Activated CD4-positive, alpha-beta memory T cell treated with anti-CD3 and anti-CD28 coated beads, Interleukin-2, amount 10 ng/mL, durations not matched to agents 7 days and 5 days (primary cell): ENCODE results near the gene CENPO. TPM values are rescaled to one million over a fixed set of nuclear protein-coding genes. Genes with fewer than 3 reads are reported as not detected.

Experiments used
- CTCF ChIA-PET: fragments of 350-600 bp; sonication (Branson Sonifier 250); formaldehyde crosslinking; loops from one replicate; lab custom pipeline; 2021; ENCODE audit warnings: antibody characterized with exemption, inconsistent platforms; lab: Charles Lee
- POLR2A ChIA-PET: fragments of 350-600 bp; sonication (Branson Sonifier 250); formaldehyde crosslinking; loops from one replicate; lab custom pipeline; 2021; ENCODE audit warnings: antibody characterized with exemption; lab: Charles Lee
- DNase-seq: peaks from one replicate; pipeline ENCODE4 v3.0.0-alpha.2; 2020
- H3K27ac Mint-ChIP-seq: one replicate; pipeline ENCODE4 v1.8.0; 2021; ENCODE audit warnings: mild to moderate bottlenecking, mixed read lengths
- H3K27me3 Mint-ChIP-seq: one replicate; pipeline ENCODE4 v1.8.0; 2021; ENCODE audit warnings: mixed read lengths
- H3K36me3 Mint-ChIP-seq: one replicate; pipeline ENCODE4 v1.8.0; 2021; ENCODE audit warnings: low read depth, mixed read lengths
- H3K4me1 Mint-ChIP-seq: one replicate; pipeline ENCODE4 v1.8.0; 2021; ENCODE audit warnings: mixed read lengths
- H3K4me3 Mint-ChIP-seq: one replicate; pipeline ENCODE4 v1.8.0; 2021; ENCODE audit warnings: mild to moderate bottlenecking, mixed read lengths
- H3K9me3 Mint-ChIP-seq: one replicate; pipeline ENCODE4 v1.8.0; 2021; ENCODE audit warnings: mixed read lengths
- total RNA-seq, 2 experiments: library from RNA; stranded (reverse); gene quantifications; one replicate each; pipeline ENCODE4 v1.2.3, GENCODE V29; 2021

The CENPO gene
- total RNA-seq, 2 experiments from 2014 or later: 40.3 to 42.9 TPM

DNA sequence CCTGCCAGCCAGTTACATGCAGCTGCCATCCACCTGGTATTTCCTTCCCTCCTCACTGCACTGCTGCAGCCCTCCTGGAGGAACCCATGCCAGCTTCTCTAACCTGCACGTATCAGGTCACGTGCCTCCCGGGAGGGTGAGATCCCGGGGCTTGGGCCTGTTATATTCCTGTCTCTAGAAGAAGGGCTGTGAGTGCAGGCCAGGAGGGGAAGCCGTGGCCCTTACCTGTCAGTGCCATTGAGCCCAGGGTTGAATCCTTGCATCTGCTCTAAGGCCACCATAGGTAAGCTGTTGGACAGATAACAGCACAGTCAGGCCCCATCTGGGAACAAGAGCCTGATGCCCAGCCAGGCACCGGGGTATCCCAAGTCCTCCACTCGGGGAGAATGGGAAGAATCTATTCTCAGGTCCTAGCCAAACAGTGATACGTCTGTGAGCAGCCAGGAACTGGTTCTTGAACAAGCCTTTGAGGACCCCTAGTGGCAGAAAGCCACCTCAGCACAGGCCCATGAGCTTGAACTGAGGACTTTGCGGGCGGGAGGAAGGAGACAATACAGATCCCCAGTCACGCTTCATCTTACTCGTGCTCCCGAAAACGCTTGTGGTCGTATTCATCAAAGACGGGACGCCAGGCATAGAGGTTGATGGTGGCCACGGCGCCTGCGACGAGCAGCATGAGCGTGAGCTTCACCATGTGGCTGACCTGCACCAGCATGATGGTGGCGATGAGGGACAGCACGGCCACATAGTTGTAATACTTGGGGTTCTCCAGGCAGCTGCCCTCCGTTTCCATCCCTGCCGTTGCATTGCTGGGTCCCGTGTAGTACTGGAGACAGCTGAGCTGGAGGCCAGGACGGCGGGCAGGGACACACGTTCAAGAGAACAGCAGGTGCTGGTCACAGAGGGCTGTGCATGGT is 34.4 kb downstream of the CENPO start:
- Mint-ChIP-seq H3K36me3 (peaks cover 41% of the 10 kb centered on the region), H3K27me3 (no peaks in the 10 kb centered on the region), H3K4me1 (peaks cover 23% of the 10 kb centered on the region), H3K27ac (peak overlapping the region; percentile 41), H3K9me3 (no peaks in the 10 kb centered on the region), H3K4me3 (no peak overlapping the region)
- ChIA-PET CTCF (interaction anchor here (0.7 to 4.8 kb wide), 16 partner anchors 9 to 418 kb away, joined by 3 to 54 read pairs (median 4); partner anchors contain the start of genes CENPO and PTRHD1), POLR2A (interaction anchor here (1.2 to 1.6 kb wide), 2 partner anchors 35 to 417 kb away, joined by 5 to 10 read pairs; partner anchors contain the start of genes CENPO and PTRHD1)
- peak; percentile 81 for DNase-seq

DNA sequence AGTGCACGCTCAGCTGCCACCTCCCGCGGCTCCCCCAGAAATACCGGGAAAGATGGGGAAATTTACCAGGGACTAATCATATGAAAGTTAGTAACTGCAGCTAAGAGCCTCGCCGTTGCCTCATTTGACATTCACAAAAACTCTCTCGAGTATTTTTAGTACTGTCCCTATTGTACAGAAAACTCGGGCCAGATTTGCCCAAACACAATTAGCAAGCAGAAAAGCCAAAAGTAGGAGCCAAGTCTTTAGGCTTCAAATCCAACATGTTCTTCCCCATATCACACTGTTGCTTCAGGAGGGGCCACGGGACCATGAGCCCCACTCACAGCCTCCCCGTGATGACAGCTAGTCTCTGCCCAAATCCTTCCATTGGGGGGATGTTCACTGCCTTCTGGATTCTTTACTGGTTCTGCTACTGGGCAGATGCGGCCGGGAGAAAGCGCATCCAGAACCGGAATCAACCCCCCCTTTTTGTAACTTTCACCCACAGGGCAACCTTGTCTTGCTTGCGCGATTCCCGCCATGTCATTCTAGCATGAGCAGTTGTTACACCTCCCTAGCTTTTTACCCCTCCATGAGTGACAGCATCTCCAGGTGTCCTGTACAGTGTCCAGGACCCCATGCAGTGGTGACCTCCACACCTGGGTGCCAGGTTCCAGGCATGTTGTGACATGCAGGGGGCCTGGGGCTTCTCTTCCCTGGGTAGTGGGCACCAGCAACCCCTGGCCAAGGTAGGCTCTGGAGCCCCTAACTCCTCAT is 35.2 kb downstream of the CENPO start:
- H3K4me1 Mint-ChIP-seq: peaks cover 23% of the 10 kb centered on the region
- H3K36me3 Mint-ChIP-seq: peaks cover 37% of the 10 kb centered on the region
- ChIA-PET CTCF (interaction anchor here (0.6 to 4.8 kb wide), 16 partner anchors 9 to 650 kb away, joined by 3 to 54 read pairs (median 4); partner anchors contain the start of genes CENPO and PTRHD1), POLR2A (interaction anchor here (1.2 to 1.6 kb wide), 2 partner anchors 36 to 418 kb away, joined by 5 to 10 read pairs; partner anchors contain the start of genes CENPO and PTRHD1)
- H3K27me3 Mint-ChIP-seq: no peaks in the 10 kb centered on the region
- no peaks in the 10 kb centered on the region for H3K9me3 Mint-ChIP-seq
- no peak overlapping the region for H3K27ac Mint-ChIP-seq
- no peak overlapping the region for H3K4me3 Mint-ChIP-seq
- DNase-seq: no peak

DNA sequence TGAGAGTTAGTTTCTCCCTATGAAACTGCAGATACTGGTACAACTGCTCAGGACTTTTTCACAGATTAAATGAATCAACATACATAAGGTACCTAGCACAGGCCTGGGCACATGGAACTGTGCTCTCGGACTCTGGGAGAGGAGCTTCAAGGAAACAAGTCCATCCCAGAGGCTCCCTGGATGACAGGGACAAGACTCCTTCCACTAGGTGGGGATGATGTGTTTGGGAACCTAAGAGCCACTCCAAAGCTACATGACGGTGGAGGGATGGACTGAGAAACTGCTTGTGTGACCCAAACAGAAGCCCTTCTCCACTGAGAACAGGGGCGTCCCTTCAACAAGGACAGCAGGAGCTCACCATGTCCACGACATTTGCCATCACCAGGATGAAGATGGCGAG is 37.1 kb downstream of the CENPO start:
- no peak overlapping the region for H3K27ac Mint-ChIP-seq
- no peak for DNase-seq
- ChIA-PET POLR2A (interaction anchor here (1.2 kb wide), 1 partner anchor 62 kb away, joined by 3 read pairs; no protein-coding TSS in a partner anchor), CTCF (interaction anchor here (0.7 to 1.2 kb wide), 3 partner anchors 217 to 513 kb away, joined by 3 to 5 read pairs (median 4); no protein-coding TSS in a partner anchor)
- no peak overlapping the region for H3K4me3 Mint-ChIP-seq
- peaks cover 22% of the 10 kb centered on the region for H3K4me1 Mint-ChIP-seq
- no peaks in the 10 kb centered on the region for H3K27me3 Mint-ChIP-seq
- H3K36me3 Mint-ChIP-seq: peaks cover 25% of the 10 kb centered on the region
- no peaks in the 10 kb centered on the region for H3K9me3 Mint-ChIP-seq

DNA sequence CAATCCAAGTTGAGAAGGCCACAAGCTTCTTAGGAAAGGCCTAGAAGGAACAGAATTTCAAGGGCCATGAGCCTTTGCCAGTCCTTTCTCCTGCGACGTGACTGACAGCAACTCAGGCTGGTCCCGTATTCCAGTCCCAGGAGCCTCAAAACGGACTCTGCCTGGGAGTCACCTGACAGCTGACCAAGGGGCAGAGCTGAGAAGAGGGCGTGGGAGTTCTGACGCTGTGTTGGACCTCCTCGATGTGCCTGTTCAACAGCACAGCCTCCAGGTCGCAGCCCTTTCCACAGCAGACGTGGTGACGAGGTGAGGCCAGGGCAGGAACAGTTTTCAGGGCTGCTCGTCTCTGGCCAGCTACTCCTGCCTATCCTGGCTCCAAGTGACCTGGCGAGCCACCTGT is 37.6 kb downstream of the CENPO start:
- ChIA-PET POLR2A (interaction anchor here (1.2 kb wide), 1 partner anchor 62 kb away, joined by 3 read pairs; no protein-coding TSS in a partner anchor), CTCF (interaction anchor here (0.7 to 1.1 kb wide), 3 partner anchors 408 to 513 kb away, joined by 3 to 5 read pairs (median 3); no protein-coding TSS in a partner anchor)
- Mint-ChIP-seq H3K9me3 (no peaks in the 10 kb centered on the region), H3K36me3 (peaks cover 23% of the 10 kb centered on the region), H3K27me3 (no peaks in the 10 kb centered on the region), H3K27ac (no peak overlapping the region), H3K4me1 (peaks cover 18% of the 10 kb centered on the region), H3K4me3 (no peak overlapping the region)
- no peak for DNase-seq

DNA sequence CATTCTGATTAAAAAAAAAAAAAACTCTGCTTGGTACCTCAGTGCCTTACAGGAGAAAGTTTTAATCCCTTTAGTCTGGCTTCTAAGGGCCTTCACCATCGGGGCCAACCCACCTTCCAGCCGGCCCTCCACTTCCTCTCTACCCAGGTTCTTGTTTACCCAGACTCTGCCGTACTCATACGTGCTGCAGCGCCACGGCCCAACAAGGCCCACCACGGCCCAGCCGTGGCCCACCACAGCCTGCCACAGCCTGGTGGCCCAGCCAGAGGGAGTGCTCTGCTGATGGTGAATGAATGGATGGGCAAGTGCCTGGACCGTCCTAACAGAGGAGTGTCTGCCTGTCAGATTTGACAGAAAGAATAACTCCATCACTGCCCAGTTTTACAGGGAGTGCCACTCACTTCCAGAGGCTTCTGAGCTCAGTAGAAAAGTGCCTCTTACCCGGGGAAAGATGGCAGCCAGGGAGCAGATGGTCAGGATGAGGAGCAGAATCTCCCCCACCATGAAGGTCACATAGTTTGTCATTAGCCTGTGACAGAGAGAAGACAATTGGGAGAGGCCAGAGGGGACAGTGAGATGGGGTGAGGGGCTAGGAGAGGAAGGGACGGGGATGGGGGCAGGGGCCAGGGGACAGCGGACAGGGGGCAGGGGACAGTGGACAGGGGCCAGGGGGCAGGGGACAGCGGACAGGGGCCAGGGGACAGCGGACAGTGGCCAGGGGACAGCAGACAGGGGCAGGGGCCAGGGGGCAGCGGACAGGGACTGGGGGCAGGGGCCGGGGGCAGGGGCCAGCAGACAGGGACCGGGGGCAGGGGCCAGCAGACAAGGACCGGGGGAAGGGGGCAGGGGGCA is 38.2 kb downstream of the CENPO start:
- ChIA-PET POLR2A (no interaction called here), CTCF (interaction anchor here (0.7 to 1.1 kb wide), 2 partner anchors 409 to 514 kb away, joined by 3 read pairs; no protein-coding TSS in a partner anchor)
- peaks cover 23% of the 10 kb centered on the region for H3K36me3 Mint-ChIP-seq
- no peaks in the 10 kb centered on the region for H3K9me3 Mint-ChIP-seq
- no peak for DNase-seq
- no peak overlapping the region for H3K4me3 Mint-ChIP-seq
- H3K4me1 Mint-ChIP-seq: peaks cover 11% of the 10 kb centered on the region
- no peaks in the 10 kb centered on the region for H3K27me3 Mint-ChIP-seq
- H3K27ac Mint-ChIP-seq: no peak overlapping the region

DNA sequence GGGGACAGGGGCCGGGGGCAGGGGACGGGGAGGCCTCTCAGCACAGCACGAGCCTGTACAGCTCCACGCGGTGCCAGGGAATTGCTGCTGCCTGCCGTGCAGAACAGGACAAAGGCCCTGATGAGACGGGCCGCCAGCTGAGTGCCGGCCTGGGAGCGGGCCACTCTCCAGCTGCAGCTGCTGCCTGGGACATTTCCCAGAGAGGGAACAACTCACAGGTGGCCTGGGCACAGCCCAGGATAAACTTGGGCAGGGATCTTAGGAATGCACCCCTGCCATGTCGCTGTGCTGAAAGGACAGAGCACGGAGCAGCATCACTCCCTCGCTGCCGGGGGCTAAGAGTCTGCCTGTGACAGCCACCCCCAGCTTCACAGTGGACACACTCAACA is 38.8 kb downstream of the CENPO start:
- CTCF ChIA-PET: interaction anchor here (1.1 kb wide), 1 partner anchor 409 kb away, joined by 3 read pairs; no protein-coding TSS in a partner anchor
- Mint-ChIP-seq H3K27me3 (no peaks in the 10 kb centered on the region), H3K9me3 (no peaks in the 10 kb centered on the region), H3K36me3 (peaks cover 22% of the 10 kb centered on the region), H3K4me1 (peaks cover 7% of the 10 kb centered on the region), H3K27ac (no peak overlapping the region), H3K4me3 (no peak overlapping the region)
- POLR2A ChIA-PET: no interaction called here
- no peak for DNase-seq

DNA sequence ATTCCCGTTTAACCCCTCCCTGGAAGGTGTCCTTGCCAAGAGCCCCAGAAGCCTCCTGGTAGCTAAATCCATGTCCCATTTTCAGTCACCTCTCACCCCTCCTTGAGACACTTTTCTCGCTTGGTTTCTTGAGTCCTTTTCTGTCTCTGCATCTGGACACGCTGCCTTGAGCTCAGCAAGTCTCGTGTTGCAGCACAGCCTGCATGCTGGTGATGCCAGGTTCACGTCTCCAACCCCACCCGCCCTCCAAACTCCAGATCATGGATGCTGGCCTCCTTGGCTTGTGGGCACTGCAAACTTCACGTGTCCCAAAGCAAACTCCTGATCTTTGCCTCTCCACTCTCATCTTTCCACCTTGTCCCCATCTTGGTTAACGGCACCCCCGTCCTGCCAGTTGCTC is 39.3 kb downstream of the CENPO start:
- peaks cover 22% of the 10 kb centered on the region for H3K36me3 Mint-ChIP-seq
- H3K27ac Mint-ChIP-seq: no peak overlapping the region
- H3K4me3 Mint-ChIP-seq: no peak overlapping the region
- no peak for DNase-seq
- peaks cover 3% of the 10 kb centered on the region for H3K4me1 Mint-ChIP-seq
- H3K9me3 Mint-ChIP-seq: no peaks in the 10 kb centered on the region
- H3K27me3 Mint-ChIP-seq: no peaks in the 10 kb centered on the region
- ChIA-PET POLR2A (no interaction called here), CTCF (no interaction called here)

DNA sequence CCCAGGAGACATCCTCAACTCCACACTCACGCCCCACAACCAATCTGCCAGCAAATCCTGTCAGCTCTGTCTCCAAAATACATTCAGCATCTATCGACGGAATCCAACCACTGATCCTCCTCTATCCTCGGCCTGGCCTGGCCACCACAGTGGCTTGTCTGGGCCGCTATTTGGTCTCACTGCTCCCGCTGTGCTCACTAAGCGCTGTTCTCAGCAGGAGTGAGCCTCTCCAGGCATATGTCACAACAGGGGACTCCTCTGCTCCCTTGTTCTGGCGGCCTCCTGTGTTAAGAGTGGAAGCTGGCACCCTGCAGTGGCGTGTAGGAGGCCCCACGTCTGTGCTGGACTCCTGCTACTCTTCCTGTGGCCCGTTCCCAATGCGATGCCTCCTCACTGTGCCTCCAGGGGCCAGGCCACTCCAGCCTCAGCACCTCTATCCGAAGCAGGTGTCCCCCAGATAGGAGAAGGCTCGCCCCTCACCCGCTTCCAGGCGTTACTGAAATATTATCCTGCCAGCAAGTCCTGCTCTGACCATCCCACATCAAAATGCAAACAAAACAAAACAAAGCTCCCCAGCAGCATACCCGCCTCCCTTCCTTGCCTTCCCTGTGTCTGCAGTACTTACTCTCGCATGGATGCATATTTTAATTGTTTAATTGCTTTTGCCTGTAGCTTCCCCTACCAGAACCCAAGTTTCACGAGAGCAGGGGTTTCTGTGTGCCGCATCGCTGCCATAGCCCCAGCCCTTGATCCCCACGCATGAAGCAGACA is 39.9 kb downstream of the CENPO start:
- Mint-ChIP-seq H3K27ac (no peak overlapping the region), H3K9me3 (no peaks in the 10 kb centered on the region), H3K4me3 (no peak overlapping the region), H3K4me1 (no peaks in the 10 kb centered on the region), H3K36me3 (peaks cover 17% of the 10 kb centered on the region), H3K27me3 (no peaks in the 10 kb centered on the region)
- no peak for DNase-seq
- POLR2A ChIA-PET: no interaction called here
- CTCF ChIA-PET: interaction anchor here (0.6 kb wide), 1 partner anchor 309 kb away, joined by 4 read pairs; no protein-coding TSS in a partner anchor

DNA sequence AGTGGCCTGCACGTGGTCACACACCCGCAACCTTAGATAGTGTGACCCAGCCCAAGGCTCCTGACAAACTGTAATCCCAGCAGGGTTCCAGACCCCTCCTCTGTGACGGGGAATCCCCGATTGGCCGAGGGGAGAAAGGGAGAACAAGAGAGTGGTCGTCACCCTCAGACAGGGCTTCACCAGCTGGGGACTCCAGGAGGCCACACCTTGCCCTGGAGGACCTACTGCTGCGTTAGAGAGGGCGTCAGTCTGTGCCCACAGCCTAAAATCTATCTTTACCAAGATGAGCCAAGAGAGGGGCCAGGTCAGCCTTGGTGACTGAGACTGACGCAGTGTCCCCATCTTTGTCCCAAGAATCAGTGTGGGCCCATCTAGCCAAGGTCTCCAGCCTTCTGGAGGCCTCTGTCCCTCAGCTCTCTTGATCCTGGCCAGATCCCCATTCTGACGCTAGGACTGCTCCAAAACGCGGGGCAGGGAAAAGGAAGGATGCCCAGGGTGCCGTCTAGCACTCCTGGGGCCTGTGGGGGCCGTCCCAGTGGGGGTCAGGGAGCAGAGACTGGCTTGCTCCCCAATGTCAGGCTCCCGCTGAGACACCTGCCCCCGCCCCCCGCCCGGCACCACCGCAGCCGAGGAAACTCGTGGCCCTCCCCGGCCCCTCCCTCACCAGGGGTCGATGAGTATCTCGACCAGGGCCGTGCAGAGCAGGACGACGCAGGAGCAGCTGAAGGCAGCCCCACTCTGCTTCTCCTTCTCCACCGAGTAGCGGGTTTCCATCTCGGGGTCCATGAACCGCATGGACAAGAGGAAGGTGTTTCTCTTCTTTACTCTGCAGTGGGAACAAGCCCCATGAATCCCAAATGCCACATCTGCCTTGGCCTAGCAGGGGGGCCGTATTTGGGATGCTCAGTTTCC is 40.9 kb downstream of the CENPO start:
- H3K36me3 Mint-ChIP-seq: peaks cover 18% of the 10 kb centered on the region
- H3K27me3 Mint-ChIP-seq: no peaks in the 10 kb centered on the region
- CTCF ChIA-PET: interaction anchor here (0.6 kb wide), 1 partner anchor 310 kb away, joined by 4 read pairs; no protein-coding TSS in a partner anchor
- H3K4me3 Mint-ChIP-seq: no peak overlapping the region
- H3K4me1 Mint-ChIP-seq: no peaks in the 10 kb centered on the region
- no peaks in the 10 kb centered on the region for H3K9me3 Mint-ChIP-seq
- DNase-seq: no peak
- no peak overlapping the region for H3K27ac Mint-ChIP-seq
- POLR2A ChIA-PET: no interaction called here

DNA sequence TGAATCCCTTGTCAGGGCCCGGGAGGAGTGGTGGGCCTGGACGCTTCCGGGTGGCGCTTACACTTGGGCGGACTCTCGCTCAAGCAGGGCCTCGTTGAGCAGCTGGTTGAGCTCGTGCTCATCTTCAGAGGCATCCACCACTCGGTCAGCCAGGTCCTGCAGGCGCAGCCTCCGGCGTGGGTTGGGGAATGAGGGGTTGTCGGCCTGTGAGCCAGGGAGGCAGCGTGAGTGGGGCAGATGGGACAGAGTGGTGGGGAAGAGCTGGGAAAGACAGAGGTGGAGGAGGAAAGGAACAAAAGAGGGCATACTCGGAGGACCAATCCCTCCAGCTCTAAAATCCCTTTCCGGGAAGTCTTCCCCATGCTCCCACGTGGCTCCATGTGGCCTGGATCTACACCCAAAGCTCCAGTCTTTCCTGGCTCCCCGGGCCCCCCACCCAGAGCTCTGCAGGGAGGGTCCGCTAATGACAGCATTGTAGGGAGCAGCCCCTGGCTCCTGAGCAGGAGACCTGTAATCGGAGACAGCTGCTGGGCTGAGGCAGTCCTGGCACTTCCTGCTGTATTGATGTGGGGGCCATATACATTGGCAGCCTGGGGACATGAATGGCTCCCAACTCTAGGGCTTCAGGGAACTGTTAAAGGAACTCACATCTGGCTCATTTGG is 41.6 kb downstream of the CENPO start:
- no peaks in the 10 kb centered on the region for H3K27me3 Mint-ChIP-seq
- H3K4me3 Mint-ChIP-seq: no peak overlapping the region
- no peaks in the 10 kb centered on the region for H3K9me3 Mint-ChIP-seq
- H3K4me1 Mint-ChIP-seq: no peaks in the 10 kb centered on the region
- DNase-seq: no peak
- H3K36me3 Mint-ChIP-seq: peaks cover 21% of the 10 kb centered on the region
- POLR2A ChIA-PET: interaction anchor here (1.3 kb wide), 1 partner anchor 42 kb away, joined by 3 read pairs; no protein-coding TSS in a partner anchor
- no peak overlapping the region for H3K27ac Mint-ChIP-seq
- CTCF ChIA-PET: no interaction called here
